OCI-LY7 (cell line): ENCODE measurements around the gene SPDYA.

ENCODE experiments used
- EZH2phosphoT487 ChIP-seq: fragments of 200-600 bp; sonication (generic); IDR thresholded peaks from 2 replicates; pipeline ENCODE4 v1.6.1; 2018; ENCODE audit warnings: low read depth, borderline replicate concordance, mild to moderate bottlenecking, mixed run types, antibody characterized with exemption, low read length, moderate library complexity, mixed read lengths
- TF ChIP-seq, protein P1 (sequence below): fragments of 200-600 bp; sonication (generic); conservative IDR thresholded peaks from 2 replicates; pipeline ENCODE4 v1.5.1; 2014; ENCODE audit warnings: mild to moderate bottlenecking, antibody characterized with exemption, low read length, moderate library complexity, mixed read lengths

DNA sequence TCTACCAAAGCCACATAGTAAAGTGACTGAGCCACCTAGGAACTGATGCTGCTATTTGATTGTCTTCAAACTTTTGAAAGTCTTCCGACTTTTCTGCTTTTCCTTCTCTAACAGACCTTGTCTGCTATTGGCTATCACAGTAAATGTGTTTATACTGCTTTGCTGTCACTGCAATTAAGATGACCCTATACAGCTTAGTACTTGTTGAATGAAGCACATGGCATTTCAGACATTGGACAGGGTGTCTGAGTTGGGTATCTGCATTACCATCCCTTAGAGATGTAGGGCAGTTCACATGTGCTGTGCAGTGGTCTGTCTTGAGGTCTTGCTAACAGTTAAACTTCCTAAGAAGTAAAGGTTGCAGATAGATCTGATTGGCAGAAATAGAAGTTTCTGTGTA lies 87.4 kb downstream of the SPDYA start:
- TF ChIP-seq, protein P1, sequence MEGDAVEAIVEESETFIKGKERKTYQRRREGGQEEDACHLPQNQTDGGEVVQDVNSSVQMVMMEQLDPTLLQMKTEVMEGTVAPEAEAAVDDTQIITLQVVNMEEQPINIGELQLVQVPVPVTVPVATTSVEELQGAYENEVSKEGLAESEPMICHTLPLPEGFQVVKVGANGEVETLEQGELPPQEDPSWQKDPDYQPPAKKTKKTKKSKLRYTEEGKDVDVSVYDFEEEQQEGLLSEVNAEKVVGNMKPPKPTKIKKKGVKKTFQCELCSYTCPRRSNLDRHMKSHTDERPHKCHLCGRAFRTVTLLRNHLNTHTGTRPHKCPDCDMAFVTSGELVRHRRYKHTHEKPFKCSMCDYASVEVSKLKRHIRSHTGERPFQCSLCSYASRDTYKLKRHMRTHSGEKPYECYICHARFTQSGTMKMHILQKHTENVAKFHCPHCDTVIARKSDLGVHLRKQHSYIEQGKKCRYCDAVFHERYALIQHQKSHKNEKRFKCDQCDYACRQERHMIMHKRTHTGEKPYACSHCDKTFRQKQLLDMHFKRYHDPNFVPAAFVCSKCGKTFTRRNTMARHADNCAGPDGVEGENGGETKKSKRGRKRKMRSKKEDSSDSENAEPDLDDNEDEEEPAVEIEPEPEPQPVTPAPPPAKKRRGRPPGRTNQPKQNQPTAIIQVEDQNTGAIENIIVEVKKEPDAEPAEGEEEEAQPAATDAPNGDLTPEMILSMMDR = no peak
- TF ChIP-seq EZH2phosphoT487 = no peak
